Kidney (tissue), 14 donors: ENCODE measurements around the gene CYBRD1. TPM values are rescaled to one million over a fixed set of nuclear protein-coding genes. Genes with fewer than 3 reads are reported as not detected.

Experiments
- DNase-seq, 5 donors: peaks; one replicate each; pipeline ENCODE4 v3.0.0-alpha.2; 2013 to 2020
- FAIRE-seq: peaks from 2 replicates; lab custom pipeline; 2012; peaks lifted over from hg19 to GRCh38; lab: Jason Lieb, UNC
- H3K27ac ChIP-seq, 2 donors: one replicate each; pipeline ENCODE4 v1.7.0; 2013; ENCODE audit warnings: low read depth in 2 of 2, low read length in 2 of 2, inconsistent platforms in 1 of 2
- H3K27me3 ChIP-seq: one replicate; pipeline ENCODE4 v1.7.1; 2013; ENCODE audit warnings: low read length, inconsistent platforms; ENCODE audit not compliant: control insufficient read depth, insufficient read depth
- H3K36me3 ChIP-seq, 3 donors: one replicate each; pipeline versions ENCODE4 v1.7.0 to v1.7.1; 2013; ENCODE audit warnings: low read length in 3 of 3, control low read depth in 1 of 3, inconsistent platforms in 1 of 3; ENCODE audit not compliant: insufficient read depth in 3 of 3, control insufficient read depth in 2 of 3
- H3K4me1 ChIP-seq, 3 donors: one replicate each; pipeline versions ENCODE4 v1.7.0 to v1.7.1; 2013; ENCODE audit warnings: low read length in 3 of 3, inconsistent platforms in 1 of 3, low read depth in 1 of 3; ENCODE audit not compliant: control insufficient read depth in 2 of 3, insufficient read depth in 2 of 3
- H3K4me3 ChIP-seq, 3 donors: one replicate each; pipeline versions ENCODE4 v1.7.0 to v1.8.1; 2013; ENCODE audit warnings: low read length in 3 of 3, control low read depth in 1 of 3, inconsistent platforms in 1 of 3
- H3K9ac ChIP-seq, 3 donors: one replicate each; pipeline versions ENCODE4 v1.7.0 to v1.7.1; 2013; ENCODE audit warnings: low read length in 3 of 3, control low read depth in 1 of 3, inconsistent platforms in 1 of 3
- H3K9me3 ChIP-seq, 3 donors: one replicate each; pipeline versions ENCODE4 v1.7.0 to v1.7.1; 2013; ENCODE audit warnings: low read length in 3 of 3, control low read depth in 1 of 3, inconsistent platforms in 1 of 3; ENCODE audit not compliant: control insufficient read depth in 2 of 3, insufficient read depth in 1 of 3
- intact Hi-C: fragments of 100-400 bp; cut with DNase I; formaldehyde crosslinking; loops from one replicate; pipeline ENCODE4 v1.11.1; 2022
- polyA plus RNA-seq: library from polyadenylated mRNA; stranded (reverse); fragments of 350-450 nt; fragmentation: Illumina TruSeq; extraction: RNeasy Lipid Tissue Mini Kit (QIAGEN cat#74804); gene quantifications from one replicate; pipeline ENCODE4 v1.2.3, GENCODE V29; 2014; ENCODE audit warnings: low read depth, low replicate concordance; ENCODE audit not compliant: insufficient read depth
- total RNA-seq: library from RNA; stranded (reverse); fragmentation: NEBNext Ultra II Directional; extraction: Animal tissue kit (Norgen Biotek cat#: 25700); gene quantifications from one replicate; pipeline ENCODE4 v1.2.1, GENCODE V29; 2021
- TF ChIP-seq, protein P1 (sequence below): IDR thresholded peaks from 3 replicates; pipeline ENCODE4 v1.5.1; 2012; ENCODE audit warnings: mild to moderate bottlenecking, moderate library complexity, borderline replicate concordance; ENCODE audit not compliant: insufficient read depth; ENCODE audit errors: extremely low read depth
- donor health status: control.
- donor health status: control.
- donor health status: control.
- donor health status: control.
- donor health status: control.
- donor health status: DM: yes; HTN: yes; CAD: no.
- donor health status: Normal renal cell carcinoma (clear cell type).

CYBRD1 gene
- total and polyA plus RNA-seq, 2 donors from 2014 or later, result 17.7 to 57.3 TPM

DNA sequence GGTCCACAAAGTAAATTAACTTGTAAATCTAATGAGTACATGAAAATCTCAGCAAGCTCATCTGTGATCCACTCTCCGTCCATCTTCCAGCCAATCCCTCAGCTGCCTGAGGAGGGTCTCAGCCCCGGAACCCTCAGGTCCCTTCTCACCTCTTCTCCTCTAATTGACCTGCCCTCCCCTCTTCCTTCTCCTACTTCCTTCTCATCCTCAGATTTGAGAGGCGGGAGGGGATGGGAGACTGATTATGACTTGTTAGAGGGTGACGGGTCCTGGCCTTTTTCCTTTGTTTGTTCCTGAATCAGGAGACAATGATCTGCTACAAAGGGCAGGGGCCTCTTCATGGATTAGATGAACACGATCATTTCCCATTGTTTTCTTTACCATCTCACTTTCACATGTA, 80.1 kb downstream of the CYBRD1 start:
- intact Hi-C loops, result no loop called here
- no peak overlapping the region for H3K4me3 ChIP-seq
- H3K9ac ChIP-seq, result no peak overlapping the region
- FAIRE-seq (no peak), DNase-seq (no peak)
- no peaks in the 10 kb centered on the region for H3K4me1 ChIP-seq
- no peaks in the 10 kb centered on the region for H3K9me3 ChIP-seq
- H3K36me3 ChIP-seq, result no peaks in the 10 kb centered on the region
- no peaks in the 10 kb centered on the region for H3K27me3 ChIP-seq
- no peak overlapping the region for H3K27ac ChIP-seq
- TF ChIP-seq, protein P1, sequence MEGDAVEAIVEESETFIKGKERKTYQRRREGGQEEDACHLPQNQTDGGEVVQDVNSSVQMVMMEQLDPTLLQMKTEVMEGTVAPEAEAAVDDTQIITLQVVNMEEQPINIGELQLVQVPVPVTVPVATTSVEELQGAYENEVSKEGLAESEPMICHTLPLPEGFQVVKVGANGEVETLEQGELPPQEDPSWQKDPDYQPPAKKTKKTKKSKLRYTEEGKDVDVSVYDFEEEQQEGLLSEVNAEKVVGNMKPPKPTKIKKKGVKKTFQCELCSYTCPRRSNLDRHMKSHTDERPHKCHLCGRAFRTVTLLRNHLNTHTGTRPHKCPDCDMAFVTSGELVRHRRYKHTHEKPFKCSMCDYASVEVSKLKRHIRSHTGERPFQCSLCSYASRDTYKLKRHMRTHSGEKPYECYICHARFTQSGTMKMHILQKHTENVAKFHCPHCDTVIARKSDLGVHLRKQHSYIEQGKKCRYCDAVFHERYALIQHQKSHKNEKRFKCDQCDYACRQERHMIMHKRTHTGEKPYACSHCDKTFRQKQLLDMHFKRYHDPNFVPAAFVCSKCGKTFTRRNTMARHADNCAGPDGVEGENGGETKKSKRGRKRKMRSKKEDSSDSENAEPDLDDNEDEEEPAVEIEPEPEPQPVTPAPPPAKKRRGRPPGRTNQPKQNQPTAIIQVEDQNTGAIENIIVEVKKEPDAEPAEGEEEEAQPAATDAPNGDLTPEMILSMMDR, result no peak

Other genes with a start within 250 kb of the CYBRD1 start
- gene METTL8, start 88.5 kb upstream of the CYBRD1 start, total RNA-seq, result 14.9 TPM
- gene METTL8, start 88.5 kb upstream of the CYBRD1 start, polyA plus RNA-seq, result 10.8 TPM
- gene DCAF17, start 88.2 kb upstream of the CYBRD1 start, total RNA-seq, result 18.5 TPM
- gene DCAF17, start 88.2 kb upstream of the CYBRD1 start, polyA plus RNA-seq, result 4.9 TPM
- gene DYNC1I2, start 165.0 kb downstream of the CYBRD1 start, total RNA-seq, result 108 TPM
- gene DYNC1I2, start 165.0 kb downstream of the CYBRD1 start, polyA plus RNA-seq, result 81.7 TPM